ENCODE results near the gene ME3. TPM values are rescaled to one million over a fixed set of nuclear protein-coding genes. Genes with fewer than 3 reads are reported as not detected.

The ME3 gene
- total RNA-seq, 1 donor from 2014 or later, result 34.2 TPM

DNA sequence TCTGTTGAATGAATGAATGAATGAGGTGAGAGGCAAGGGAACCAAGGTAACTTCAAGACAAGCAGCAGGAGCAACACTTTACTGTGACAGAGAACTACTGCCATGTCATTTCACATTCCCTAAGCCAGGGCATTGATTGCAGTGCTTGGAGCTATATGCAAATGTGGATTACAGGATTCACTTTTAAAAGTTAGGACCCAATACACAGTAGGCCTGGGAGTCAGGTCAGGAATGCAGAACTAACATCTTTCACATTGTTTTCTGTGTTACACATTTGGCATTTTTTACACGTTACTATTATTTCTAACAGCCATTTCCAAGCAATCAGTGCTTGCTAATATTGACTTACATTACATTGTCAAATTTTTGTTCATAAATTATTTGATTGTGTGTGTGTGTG lies 26.2 kb upstream of the ME3 start:
- Histone ChIP-seq H3K4me1 (peaks cover 0 to 9% of the 10 kb centered on the region in 2 donors), H3K4me3 (no peak overlapping the region), H3K9me3 (no peaks in the 10 kb centered on the region), H3K36me3 (no peaks in the 10 kb centered on the region), H3K27ac (no peak overlapping the region), H3K27me3 (no peaks in the 10 kb centered on the region)
- no peak for DNase-seq (ENCODE audit: low spot score in 2 of 2)
- intact Hi-C loops (cut with DNase I), result no loop called here
- TF ChIP-seq, protein P1, sequence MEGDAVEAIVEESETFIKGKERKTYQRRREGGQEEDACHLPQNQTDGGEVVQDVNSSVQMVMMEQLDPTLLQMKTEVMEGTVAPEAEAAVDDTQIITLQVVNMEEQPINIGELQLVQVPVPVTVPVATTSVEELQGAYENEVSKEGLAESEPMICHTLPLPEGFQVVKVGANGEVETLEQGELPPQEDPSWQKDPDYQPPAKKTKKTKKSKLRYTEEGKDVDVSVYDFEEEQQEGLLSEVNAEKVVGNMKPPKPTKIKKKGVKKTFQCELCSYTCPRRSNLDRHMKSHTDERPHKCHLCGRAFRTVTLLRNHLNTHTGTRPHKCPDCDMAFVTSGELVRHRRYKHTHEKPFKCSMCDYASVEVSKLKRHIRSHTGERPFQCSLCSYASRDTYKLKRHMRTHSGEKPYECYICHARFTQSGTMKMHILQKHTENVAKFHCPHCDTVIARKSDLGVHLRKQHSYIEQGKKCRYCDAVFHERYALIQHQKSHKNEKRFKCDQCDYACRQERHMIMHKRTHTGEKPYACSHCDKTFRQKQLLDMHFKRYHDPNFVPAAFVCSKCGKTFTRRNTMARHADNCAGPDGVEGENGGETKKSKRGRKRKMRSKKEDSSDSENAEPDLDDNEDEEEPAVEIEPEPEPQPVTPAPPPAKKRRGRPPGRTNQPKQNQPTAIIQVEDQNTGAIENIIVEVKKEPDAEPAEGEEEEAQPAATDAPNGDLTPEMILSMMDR (IDR thresholded peaks at IDR 0.05), result no peak

DNA sequence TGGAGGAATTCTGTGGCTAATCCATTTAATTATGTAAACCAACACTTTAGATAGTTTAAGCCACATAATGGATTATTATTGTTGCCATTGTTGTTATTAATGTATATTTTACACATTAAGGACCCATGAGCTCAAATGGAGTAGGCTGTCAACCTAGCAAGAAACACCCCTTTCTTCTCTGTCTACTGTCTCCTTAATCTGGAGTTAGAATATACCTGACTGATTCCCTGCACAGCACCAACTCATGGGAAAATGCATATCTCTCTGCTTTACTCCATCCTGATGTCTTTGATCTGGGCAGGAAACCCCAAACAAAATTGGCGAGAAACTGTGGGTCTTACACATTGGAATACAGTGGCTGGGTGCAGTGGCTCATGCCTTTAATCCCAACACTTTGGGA lies 24.0 kb upstream of the ME3 start:
- H3K9me3 ChIP-seq, result no peaks in the 10 kb centered on the region
- intact Hi-C loops (cut with DNase I), result loop anchor here (2.0 kb wide), 1 partner anchor 44 kb away; no protein-coding TSS in a partner anchor
- DNase-seq (ENCODE audit: low spot score in 2 of 2), result no peak
- H3K4me3 ChIP-seq, result no peak overlapping the region
- H3K27me3 ChIP-seq, result no peaks in the 10 kb centered on the region
- TF ChIP-seq, protein P1 (IDR thresholded peaks at IDR 0.05), result no peak
- H3K4me1 ChIP-seq, result peaks cover 0 to 9% of the 10 kb centered on the region in 2 donors
- H3K27ac ChIP-seq, result no peak overlapping the region
- no peaks in the 10 kb centered on the region for H3K36me3 ChIP-seq

DNA sequence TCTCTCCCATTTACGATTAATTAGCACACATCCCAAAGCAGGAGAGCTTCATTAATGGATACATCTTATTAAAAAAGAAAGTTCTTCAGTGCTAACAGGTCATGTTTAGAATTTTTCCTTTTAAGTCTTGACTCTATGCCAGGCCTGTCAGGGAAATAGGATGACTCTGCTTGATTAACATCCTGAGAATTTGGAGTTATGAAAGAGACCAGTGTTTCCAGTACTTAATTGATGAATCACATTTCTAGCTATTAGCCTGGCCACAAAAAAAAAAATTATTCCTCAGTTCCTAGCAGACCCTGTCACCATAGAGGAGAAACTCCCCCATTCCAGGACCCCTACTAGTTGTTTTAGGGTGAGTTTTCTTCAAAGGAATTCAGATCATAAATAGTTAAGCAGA lies 23.6 kb upstream of the ME3 start:
- Histone ChIP-seq H3K27me3 (no peaks in the 10 kb centered on the region), H3K4me1 (peaks cover 0 to 9% of the 10 kb centered on the region in 2 donors), H3K36me3 (no peaks in the 10 kb centered on the region), H3K4me3 (no peak overlapping the region), H3K9me3 (no peaks in the 10 kb centered on the region), H3K27ac (no peak overlapping the region)
- TF ChIP-seq, protein P1 (IDR thresholded peaks at IDR 0.05), result no peak
- DNase-seq (ENCODE audit: low spot score in 2 of 2), result no peak
- intact Hi-C loops (cut with DNase I), result loop anchor here (2.0 kb wide), 1 partner anchor 45 kb away; no protein-coding TSS in a partner anchor

DNA sequence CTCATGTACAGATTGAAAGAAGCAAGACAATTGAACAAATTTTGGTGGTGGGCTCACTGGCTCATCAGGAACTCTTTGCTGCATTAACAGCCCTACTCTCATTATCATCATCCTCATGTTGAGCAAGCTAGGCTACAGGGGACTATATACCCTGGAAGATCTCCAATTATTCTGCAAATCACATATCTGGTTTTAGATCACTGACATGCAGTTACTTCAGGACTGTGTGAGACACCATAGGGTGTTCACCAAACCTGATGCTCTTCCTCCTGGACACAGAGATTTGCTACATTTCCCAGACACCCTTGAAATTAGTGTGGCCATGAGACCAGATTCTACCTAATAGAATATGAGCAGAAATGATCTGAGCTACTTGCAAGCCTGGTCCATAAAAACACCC lies 23.0 kb upstream of the ME3 start:
- no peak overlapping the region for H3K27ac ChIP-seq

DNA sequence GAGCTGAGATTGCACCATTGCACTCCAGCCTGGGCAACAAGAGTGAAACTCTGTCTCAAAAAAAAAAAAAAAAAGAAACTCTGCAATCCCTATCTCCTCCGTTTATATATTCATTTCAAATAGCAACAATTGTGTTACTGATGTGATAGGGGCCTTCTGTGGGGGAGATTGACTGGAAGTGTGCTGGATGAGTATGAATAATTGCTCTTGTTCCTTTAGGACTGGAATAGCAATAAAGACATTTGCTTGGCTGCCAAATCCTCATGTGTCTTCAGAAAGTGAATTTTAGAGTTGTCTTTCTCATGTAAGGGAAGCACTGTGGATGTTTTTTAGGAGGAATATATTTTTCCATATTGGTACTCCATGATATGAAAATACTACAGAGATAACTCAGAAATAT lies 21.1 kb upstream of the ME3 start:
- H3K27me3 ChIP-seq, result no peaks in the 10 kb centered on the region
- H3K27ac ChIP-seq, result no peak overlapping the region
- H3K9me3 ChIP-seq, result no peaks in the 10 kb centered on the region
- no peak overlapping the region for H3K4me3 ChIP-seq
- TF ChIP-seq, protein P1 (IDR thresholded peaks at IDR 0.05), result no peak
- no peaks in the 10 kb centered on the region for H3K36me3 ChIP-seq
- peaks cover 4 to 17% of the 10 kb centered on the region in 2 donors for H3K4me1 ChIP-seq
- DNase-seq (ENCODE audit: low spot score in 2 of 2), result no peak
- intact Hi-C loops (cut with DNase I), result no loop called here

More for the DNA sequence above, 23.0 kb upstream of the ME3 start:
- Histone ChIP-seq H3K36me3 (no peaks in the 10 kb centered on the region), H3K4me3 (no peak overlapping the region), H3K4me1 (peaks cover 0 to 9% of the 10 kb centered on the region in 2 donors), H3K27me3 (no peaks in the 10 kb centered on the region), H3K9me3 (no peaks in the 10 kb centered on the region)
- DNase-seq (ENCODE audit: low spot score in 2 of 2), result no peak
- TF ChIP-seq, protein P1 (IDR thresholded peaks at IDR 0.05), result no peak
- intact Hi-C loops (cut with DNase I), result no loop called here

DNA sequence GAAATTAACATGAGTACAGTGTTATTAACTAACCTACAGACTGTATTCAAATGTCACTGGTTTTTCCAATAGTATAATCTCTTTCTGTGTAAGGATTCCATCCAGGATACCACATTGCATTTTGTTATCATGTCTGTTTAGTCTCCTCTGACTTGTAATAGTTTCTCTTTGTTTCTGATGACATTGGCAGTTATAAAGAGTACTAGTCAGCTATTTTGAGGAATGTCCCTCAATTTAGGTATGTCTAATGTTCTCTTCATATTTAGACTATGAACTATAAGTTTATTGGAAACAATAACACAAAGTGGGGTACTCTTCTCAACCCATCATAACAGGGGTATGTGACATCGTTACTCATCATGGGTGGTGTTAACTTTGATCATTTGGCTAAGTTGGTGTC lies 20.3 kb upstream of the ME3 start:
- Histone ChIP-seq H3K4me3 (no peak overlapping the region), H3K27ac (no peak overlapping the region), H3K27me3 (no peaks in the 10 kb centered on the region), H3K36me3 (no peaks in the 10 kb centered on the region), H3K4me1 (peaks cover 4 to 18% of the 10 kb centered on the region in 2 donors), H3K9me3 (no peaks in the 10 kb centered on the region)
- intact Hi-C loops (cut with DNase I), result no loop called here
- TF ChIP-seq, protein P1 (IDR thresholded peaks at IDR 0.05), result no peak
- DNase-seq (ENCODE audit: low spot score in 2 of 2), result no peak

Measured in ascending aorta (tissue), 2 donors.